Stimulated activated naive CD8-positive, alpha-beta T cell treated with anti-CD3 and anti-CD28 coated beads, Interleukin-15, amount 100 ng/mL, for 72 hours (primary cell): ENCODE measurements around the gene MESP1.

Experiments used
- ATAC-seq: fragments of 150-1000 bp; cut with Tn5 transposase; 2 replicates; pipeline ENCODE4 v1.10.0; 2021; ENCODE audit warnings: mild to moderate bottlenecking, moderate library complexity
- DNase-seq, 2 donors: peaks; one replicate each; pipeline ENCODE4 v3.0.0; 2021 to 2022
- H3K27ac Mint-ChIP-seq, 2 donors: one replicate each; pipeline ENCODE4 v1.8.0; 2022; ENCODE audit warnings: mild to moderate bottlenecking in 2 of 2, mixed read lengths in 2 of 2, moderate library complexity in 2 of 2
- H3K27me3 Mint-ChIP-seq: one replicate; pipeline ENCODE4 v1.8.0; 2022; ENCODE audit warnings: mixed read lengths
- H3K4me1 Mint-ChIP-seq: one replicate; pipeline ENCODE4 v1.8.0; 2022; ENCODE audit warnings: mild to moderate bottlenecking, mixed read lengths
- H3K4me3 Mint-ChIP-seq, 2 donors: one replicate each; pipeline ENCODE4 v1.8.0; 2022; ENCODE audit warnings: mild to moderate bottlenecking in 2 of 2, mixed read lengths in 2 of 2, moderate library complexity in 1 of 2
- H3K9me3 Mint-ChIP-seq, 2 donors: one replicate each; pipeline ENCODE4 v1.8.0; 2022; ENCODE audit warnings: mixed read lengths in 2 of 2

The MESP1 gene

DNA sequence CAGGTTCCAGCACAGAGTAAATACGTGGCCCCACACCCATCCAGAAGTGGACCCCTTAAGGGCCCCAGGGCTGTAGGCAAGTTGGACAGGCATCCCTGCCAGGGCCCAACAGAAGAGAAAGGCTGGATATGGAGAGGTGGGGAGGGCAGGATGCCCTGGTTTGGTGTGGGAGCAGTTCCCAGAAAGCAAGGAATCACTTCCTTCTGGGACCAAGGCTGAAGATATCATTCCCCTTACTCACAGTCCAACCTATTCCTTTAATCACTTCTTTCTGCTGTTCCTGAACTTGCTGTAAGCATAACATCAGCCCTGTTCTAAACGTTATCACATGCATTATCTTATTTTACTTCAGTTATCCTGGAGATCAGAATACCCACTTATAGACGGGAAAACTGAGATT, 19.0 kb upstream of the MESP1 start:
- H3K27me3 Mint-ChIP-seq = peaks cover 10% of the 10 kb centered on the region
- H3K27ac Mint-ChIP-seq = no peak overlapping the region
- H3K4me3 Mint-ChIP-seq = no peak overlapping the region
- no peaks in the 10 kb centered on the region for H3K4me1 Mint-ChIP-seq
- ATAC-seq = no peak
- H3K9me3 Mint-ChIP-seq = no peaks in the 10 kb centered on the region
- no peak for DNase-seq

DNA sequence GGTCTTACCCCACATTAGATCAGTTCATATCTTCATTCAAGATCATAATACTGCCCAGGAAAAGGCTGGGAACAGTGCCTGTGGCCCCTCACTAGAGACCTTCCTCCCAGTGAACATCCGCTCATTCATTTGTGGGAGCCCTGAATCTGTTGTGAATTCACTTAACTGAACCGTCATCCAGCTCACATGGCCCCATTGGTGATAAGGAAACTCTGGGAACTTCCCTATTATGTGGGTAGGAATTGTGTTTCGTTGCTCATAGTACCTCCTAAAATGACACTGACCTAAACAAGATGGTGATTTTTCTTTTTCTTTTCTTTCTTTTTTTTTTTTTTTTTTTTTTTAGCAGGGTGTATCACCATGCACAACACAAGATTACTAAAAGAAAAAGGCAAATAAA, 18.3 kb upstream of the MESP1 start:
- ATAC-seq (no peak), DNase-seq (no peak)
- no peaks in the 10 kb centered on the region for H3K9me3 Mint-ChIP-seq
- H3K4me1 Mint-ChIP-seq = no peaks in the 10 kb centered on the region
- no peak overlapping the region for H3K27ac Mint-ChIP-seq
- H3K4me3 Mint-ChIP-seq = no peak overlapping the region
- peaks cover 6% of the 10 kb centered on the region for H3K27me3 Mint-ChIP-seq

DNA sequence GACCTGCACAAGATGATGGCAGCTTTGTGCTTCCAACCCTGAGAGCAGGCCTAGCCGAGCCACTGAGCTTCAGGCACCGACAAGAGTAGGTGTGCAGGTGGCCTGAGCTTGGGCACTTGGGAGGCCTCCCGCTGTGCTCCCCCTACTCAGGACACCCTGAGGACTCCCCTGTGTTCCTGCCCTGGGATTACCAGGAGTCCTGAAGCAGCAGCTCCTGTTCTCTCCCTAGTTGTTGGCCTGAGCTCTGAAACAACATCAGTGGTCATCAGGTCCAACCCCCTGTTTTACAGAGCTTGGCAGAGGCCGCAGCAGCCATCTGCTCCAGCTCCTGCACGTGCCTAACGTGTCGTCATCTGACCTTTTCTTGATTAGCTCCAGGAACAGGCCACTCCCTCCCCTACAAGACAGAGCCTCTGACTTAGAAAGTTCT, 17.0 kb upstream of the MESP1 start:
- H3K4me1 Mint-ChIP-seq = no peaks in the 10 kb centered on the region
- H3K9me3 Mint-ChIP-seq = no peaks in the 10 kb centered on the region
- ATAC-seq (no peak), DNase-seq (no peak)
- H3K27ac Mint-ChIP-seq = peak overlapping the region in 1 of 2 donors; percentile 37
- H3K4me3 Mint-ChIP-seq = no peak overlapping the region
- H3K27me3 Mint-ChIP-seq = no peaks in the 10 kb centered on the region

DNA sequence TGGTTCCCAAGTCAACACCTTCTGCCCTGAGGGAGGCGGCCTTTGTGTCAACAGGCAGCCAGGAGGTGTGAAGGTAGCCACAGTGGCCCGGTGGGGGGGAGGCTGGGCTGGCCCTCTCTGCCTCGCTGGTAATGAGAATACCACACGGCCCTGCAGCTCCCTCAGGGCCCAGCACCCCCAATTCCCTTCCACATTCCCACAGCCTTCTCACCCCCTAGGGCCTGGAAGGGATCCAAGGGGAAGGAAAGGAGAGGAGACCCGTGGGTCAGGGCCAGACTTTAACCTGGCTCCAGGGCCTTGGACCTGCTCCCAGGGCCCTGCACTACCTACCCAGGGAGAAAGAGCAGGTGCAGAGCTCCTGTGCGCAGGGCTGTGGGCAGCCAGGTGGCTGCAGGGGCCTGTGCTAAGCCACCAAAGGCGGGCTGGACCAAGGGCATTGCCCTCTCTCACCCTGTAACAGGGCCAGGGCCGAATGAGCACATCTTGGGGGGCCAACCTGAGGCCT, 16.4 kb upstream of the MESP1 start:
- H3K27ac Mint-ChIP-seq = no peak overlapping the region

DNA sequence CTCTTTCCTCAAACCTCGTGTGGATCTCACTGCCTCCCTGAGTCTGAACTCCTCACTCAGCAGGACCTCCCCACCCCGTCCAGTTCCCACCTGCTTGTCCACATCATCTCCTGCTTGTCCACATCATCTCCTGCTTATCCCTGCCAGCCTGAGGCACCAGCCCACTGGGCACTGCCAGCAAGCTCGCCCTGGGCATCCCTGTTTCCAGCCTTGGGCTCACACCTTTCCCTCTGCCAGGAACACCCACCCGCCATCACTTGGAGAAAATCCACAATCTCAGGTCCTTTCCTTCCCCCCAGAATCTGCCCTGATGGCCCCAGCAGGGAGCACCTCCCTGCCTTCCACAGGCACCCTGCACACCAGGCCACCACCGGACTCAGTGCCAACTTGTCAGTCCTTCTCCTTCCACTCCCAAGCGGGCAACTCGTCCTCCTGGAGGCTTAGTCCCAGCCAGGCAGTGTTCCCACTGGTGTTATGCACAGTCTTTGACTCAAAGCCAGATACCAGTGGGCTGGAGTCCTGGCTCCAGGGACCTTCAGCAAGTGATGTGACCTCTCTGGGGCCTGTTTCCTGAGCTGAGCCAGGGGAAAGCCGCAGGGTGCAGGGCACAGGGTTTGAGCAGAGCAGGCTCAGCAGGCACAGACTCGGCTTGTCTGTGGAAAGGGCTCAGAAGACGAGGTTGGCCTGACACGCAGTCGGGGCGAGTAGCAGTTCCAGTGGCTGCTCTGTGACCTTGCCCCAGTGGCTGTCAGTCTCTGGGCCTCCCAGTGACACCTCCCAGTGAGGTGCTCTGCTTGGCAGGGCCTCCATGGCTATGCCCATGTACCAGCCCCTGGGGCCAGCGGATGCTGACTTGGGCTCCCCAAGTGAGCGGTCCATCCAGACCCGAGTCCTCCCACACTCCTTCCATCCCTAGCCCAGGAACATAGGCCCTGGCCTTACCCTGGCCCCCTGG, 15.6 kb upstream of the MESP1 start:
- no peaks in the 10 kb centered on the region for H3K27me3 Mint-ChIP-seq
- no peaks in the 10 kb centered on the region for H3K9me3 Mint-ChIP-seq
- no peak for ATAC-seq
- DNase-seq = no peak
- H3K27ac Mint-ChIP-seq = peak overlapping the region in 1 of 2 donors; percentile 55
- H3K4me1 Mint-ChIP-seq = no peaks in the 10 kb centered on the region
- H3K4me3 Mint-ChIP-seq = no peak overlapping the region

More for the DNA sequence above, 16.4 kb upstream of the MESP1 start:
- no peaks in the 10 kb centered on the region for H3K9me3 Mint-ChIP-seq
- H3K4me1 Mint-ChIP-seq = no peaks in the 10 kb centered on the region
- no peaks in the 10 kb centered on the region for H3K27me3 Mint-ChIP-seq
- H3K4me3 Mint-ChIP-seq = no peak overlapping the region
- ATAC-seq (no peak), DNase-seq (no peak)

DNA sequence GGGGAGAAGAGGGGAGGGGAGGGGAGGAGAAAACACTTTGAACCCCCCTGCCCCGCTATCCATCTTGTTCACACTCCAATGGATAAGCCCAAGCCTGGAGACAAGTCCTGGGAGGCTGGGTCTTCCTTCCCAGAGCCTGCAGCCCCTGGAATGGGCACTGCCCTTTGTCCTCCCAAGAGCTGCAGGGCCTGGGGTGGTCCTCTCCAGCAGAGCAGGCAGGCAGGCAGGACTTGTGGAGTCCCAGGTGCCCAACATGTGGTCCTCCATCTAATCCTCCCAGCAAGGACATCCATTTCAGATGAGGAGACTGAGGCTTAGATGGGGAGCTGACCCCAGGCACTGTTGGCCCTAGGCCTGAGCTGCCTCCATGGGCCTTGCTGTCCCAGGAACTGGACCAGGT, 14.6 kb upstream of the MESP1 start:
- no peak for DNase-seq
- H3K9me3 Mint-ChIP-seq = no peaks in the 10 kb centered on the region
- no peak overlapping the region for H3K4me3 Mint-ChIP-seq
- H3K27ac Mint-ChIP-seq = peak overlapping the region in 1 of 2 donors; percentile 50
- H3K27me3 Mint-ChIP-seq = no peaks in the 10 kb centered on the region
- H3K4me1 Mint-ChIP-seq = no peaks in the 10 kb centered on the region
- ATAC-seq = no peak

DNA sequence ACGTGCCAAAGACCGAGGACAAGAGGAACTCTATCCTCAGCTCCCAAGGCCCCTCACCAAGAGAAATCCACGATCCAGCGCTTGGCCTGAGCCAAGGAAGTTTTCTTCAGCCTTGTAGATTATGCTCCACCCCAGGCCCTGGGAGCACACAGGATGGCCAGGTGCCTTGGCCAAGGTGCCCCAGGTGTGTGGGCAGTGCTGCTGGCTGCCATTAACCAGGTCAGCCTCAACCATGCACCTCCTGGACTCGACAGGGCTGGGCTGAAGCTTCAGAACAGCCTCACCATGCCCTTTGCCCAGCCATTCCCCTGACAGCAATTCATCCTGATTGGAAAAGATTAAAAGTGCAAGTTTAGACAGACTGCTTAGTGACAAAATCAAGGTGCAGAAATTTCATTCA, 10.9 kb upstream of the MESP1 start:
- DNase-seq (no peak), ATAC-seq (no peak)
- H3K4me1 Mint-ChIP-seq = no peaks in the 10 kb centered on the region
- no peak overlapping the region for H3K27ac Mint-ChIP-seq
- no peaks in the 10 kb centered on the region for H3K27me3 Mint-ChIP-seq
- H3K9me3 Mint-ChIP-seq = no peaks in the 10 kb centered on the region
- H3K4me3 Mint-ChIP-seq = no peak overlapping the region

DNA sequence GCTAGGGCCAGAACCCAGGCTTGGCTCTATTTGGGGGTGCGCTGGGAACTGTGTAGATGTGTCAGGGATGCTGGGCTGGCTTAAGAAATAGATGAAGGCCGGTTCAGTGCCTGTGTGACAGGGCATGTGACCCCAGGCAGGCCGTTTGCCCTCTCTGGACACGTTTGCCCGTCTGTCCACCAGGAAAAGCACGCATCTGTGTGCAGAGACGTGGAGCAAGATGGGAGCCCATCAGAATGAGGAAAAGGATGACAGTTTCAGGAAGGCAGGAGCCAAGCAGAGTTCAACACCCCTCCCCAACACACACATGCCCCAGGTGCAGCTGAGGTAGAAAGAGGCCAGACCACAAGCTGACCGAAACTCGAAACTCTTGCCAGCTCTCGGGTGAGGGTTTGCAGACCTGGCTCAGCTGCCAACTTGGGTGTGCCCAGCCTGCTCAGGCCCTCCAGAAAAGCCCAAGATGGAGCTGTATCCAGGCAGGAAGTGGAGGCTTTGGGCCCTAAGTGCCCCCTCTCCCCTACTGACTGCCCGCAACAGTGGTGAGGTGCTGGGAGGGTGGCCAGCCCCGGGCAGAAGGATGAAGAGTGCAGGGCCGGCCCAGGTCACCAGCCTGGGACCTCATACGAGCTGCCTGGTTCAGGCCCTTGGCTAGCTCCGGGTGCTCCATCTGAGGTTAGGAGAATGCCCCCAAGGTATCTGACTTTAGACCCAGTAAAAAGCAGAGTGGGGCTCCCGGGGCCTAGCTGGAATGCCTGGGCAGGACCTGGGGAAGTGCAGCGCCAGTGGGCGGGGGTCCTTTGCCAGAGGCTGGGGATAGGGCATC, 10.2 kb upstream of the MESP1 start:
- no peaks in the 10 kb centered on the region for H3K4me1 Mint-ChIP-seq
- DNase-seq (no peak), ATAC-seq (no peak)
- H3K27me3 Mint-ChIP-seq = peaks cover 2% of the 10 kb centered on the region
- no peak overlapping the region for H3K4me3 Mint-ChIP-seq
- H3K9me3 Mint-ChIP-seq = no peaks in the 10 kb centered on the region
- H3K27ac Mint-ChIP-seq = peak overlapping the region in 1 of 2 donors; percentile 21

DNA sequence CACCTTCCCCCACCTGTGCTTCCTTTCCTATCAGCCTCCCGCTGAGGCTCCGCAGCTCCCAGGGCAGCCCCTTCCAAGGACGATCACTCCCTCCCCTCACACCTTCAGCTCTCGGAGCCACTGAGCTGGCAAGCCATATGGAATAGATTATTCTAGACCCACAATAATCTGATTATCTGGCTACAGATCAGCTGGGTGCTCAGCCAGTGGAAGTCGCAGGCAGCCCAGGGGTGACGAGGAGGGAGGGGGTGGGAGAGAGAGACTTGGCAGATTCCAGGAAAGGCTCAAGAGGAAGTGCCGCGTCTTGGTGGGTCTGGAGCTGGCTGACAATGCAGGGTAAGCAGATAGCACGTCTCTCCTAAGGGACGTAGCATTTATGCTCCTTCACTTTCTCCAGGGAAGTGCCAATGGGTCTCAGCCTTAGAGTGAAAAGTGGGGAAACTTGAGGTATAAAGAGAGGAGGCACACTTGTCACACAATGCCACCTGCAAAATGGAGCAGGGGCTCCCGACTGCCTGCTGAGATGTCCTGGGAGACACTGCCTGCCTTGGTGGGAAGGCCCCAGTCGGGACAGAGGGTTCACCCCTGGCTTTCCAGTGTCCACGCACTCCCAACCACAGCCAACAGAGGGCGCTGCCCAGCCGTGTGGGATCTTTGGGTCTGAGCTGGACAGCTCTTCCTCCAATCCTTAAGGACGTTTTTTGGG, 9.4 kb upstream of the MESP1 start:
- H3K9me3 Mint-ChIP-seq = no peaks in the 10 kb centered on the region
- peak; percentile 85 for ATAC-seq
- peaks cover 9% of the 10 kb centered on the region for H3K27me3 Mint-ChIP-seq
- peak; percentile 72 to 73 for DNase-seq
- H3K27ac Mint-ChIP-seq = no peak overlapping the region
- no peaks in the 10 kb centered on the region for H3K4me1 Mint-ChIP-seq
- H3K4me3 Mint-ChIP-seq = no peak overlapping the region

DNA sequence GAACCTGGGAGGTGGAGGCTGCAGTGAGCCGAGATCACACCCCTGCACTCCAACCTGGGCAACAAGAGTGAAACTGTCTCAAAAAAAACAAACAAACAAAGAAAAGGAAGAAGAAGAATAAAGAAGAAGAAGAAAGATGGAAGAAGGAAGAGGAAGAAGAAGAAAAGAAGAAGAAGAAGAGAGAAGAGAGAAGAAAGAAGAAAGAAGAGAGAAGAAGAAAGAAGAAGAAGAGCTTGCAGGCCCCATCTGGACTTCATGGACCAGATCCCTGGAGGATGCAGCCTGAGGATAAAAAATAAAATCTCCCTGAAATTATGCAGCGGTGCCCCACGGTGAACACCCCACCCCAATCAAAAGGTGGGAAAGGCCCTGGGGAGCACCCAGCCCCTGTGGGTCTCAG, 8.8 kb upstream of the MESP1 start:
- Mint-ChIP-seq H3K4me3 (no peak overlapping the region), H3K27me3 (peaks cover 12% of the 10 kb centered on the region), H3K27ac (no peak overlapping the region), H3K4me1 (no peaks in the 10 kb centered on the region), H3K9me3 (no peaks in the 10 kb centered on the region)
- DNase-seq = no peak
- ATAC-seq = no peak

DNA sequence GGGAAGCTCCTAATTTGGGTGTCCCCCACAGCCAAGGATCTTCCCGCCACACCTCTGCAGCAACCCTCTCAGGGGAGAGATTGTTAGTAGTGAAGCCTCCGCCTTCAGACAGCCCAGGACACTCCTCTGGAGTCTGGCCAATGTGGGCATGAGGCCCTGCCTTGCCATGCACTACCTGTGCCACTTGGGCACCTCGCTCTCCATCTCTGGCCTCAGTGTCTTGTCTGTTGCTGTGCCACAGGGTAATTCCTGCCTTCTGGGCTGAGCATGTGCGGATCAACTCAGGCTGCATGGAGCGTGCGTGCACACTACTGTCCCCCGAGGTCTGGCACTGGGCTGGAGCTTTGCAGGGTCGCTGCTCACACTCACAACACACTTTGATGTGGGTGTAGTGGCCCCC, 7.9 kb upstream of the MESP1 start:
- no peaks in the 10 kb centered on the region for H3K9me3 Mint-ChIP-seq
- DNase-seq (no peak), ATAC-seq (no peak)
- peaks cover 12% of the 10 kb centered on the region for H3K27me3 Mint-ChIP-seq
- H3K27ac Mint-ChIP-seq = no peak overlapping the region
- no peak overlapping the region for H3K4me3 Mint-ChIP-seq
- no peaks in the 10 kb centered on the region for H3K4me1 Mint-ChIP-seq

DNA sequence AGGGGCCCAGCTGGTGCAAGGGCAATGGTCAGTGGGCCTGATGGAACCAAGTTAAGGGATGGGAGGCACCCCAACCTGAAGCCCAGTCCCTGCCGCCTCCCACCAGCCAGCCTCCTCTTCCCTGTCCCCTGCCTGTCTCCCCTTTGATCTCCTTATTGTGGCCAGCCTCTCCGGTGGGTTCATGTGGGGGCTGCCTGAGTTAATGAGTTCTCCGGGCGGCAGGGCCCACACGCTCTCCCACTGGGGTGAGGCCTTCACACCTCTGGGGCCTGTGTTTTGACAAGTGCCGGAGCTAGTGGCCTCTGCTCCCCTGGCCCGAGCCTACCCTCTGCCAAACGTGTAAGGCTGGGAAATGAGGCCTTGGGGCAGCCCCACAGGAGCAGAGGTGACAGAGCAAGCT, 7.2 kb upstream of the MESP1 start:
- Mint-ChIP-seq H3K27ac (no peak overlapping the region), H3K9me3 (no peaks in the 10 kb centered on the region), H3K4me1 (no peaks in the 10 kb centered on the region), H3K27me3 (peaks cover 12% of the 10 kb centered on the region), H3K4me3 (no peak overlapping the region)
- no peak for DNase-seq
- ATAC-seq = peak; percentile 34

DNA sequence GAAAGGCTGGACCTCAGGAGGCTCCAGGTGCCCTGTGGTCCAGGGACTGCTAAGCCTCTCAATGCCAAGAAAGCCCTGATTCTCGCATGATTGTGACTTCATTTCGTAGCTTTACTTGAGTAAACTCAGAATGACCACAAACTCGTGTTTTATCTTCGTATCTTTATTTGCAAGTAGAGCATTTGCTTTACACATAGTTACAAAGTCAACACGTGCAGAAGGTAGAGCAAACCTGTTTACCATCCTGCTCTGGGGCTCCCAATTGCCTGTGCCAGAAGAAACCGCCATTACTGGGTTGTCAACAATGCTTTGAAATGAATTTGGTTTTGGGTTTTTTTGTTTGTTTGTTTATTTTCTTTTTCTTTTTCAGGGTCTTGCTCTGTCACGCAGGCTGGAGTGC, 5.8 kb upstream of the MESP1 start:
- ATAC-seq (no peak), DNase-seq (no peak)
- Mint-ChIP-seq H3K4me3 (no peak overlapping the region), H3K4me1 (no peaks in the 10 kb centered on the region), H3K27ac (no peak overlapping the region), H3K27me3 (peaks cover 21% of the 10 kb centered on the region), H3K9me3 (no peaks in the 10 kb centered on the region)

DNA sequence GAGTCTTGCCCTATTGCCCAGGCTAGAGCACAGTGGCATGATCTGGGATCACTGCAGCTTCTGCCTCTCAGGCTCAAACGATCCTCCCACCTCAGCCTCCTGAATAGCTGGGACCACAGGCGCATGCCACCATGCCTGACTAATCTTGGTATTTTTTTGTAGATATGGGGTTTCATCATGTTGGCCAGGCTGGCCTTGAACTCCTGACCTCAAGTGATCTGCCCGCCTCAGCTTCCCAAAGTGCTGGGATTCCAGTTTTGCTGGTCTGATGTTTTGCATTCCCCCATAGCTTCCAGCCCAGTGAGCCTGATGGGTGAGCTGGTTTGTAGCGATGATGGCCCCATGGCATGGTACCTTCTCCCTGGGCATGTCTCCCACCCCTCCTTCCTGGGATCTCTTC, 4.7 kb upstream of the MESP1 start:
- Mint-ChIP-seq H3K4me3 (no peak overlapping the region), H3K27me3 (peaks cover 22% of the 10 kb centered on the region), H3K4me1 (no peaks in the 10 kb centered on the region), H3K27ac (no peak overlapping the region), H3K9me3 (no peaks in the 10 kb centered on the region)
- DNase-seq (no peak), ATAC-seq (no peak)

DNA sequence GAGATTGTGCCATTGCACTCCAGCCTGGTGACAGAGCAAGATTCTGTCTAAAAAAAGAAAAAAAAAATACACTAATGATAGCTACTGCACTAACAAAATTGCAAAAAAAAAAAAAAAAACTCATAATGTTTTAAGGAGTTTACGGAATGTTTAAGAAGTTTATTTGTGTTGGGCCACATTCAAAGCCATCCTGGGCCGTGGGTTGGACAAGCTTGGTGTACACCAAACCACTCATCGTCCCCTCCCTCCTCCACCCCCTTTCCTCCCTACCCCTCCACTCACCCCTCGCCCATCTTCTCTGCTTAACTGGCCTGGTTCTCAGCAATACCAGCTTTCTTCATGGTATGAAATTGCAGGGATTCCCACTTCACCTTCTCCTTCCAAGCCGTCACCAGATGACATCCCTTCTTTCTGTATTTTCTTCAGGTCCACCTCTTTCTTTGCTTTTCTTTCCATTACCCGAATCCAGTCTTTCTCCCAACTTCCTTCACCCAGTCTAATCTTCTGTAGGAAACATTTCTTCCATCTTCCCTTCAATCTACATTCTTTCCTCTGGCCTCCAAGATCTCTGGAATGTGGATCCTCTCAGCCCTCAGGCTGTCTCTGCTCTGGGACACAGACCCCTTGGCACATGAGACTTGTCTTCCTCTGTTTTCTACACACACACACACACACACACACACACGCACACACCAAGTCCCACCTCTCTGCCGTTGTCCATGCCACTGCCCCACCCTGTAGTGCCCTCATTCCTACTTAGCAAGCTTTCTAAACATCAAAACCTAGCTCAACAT, 3.5 kb upstream of the MESP1 start:
- no peaks in the 10 kb centered on the region for H3K9me3 Mint-ChIP-seq
- peaks cover 22% of the 10 kb centered on the region for H3K27me3 Mint-ChIP-seq
- H3K4me3 Mint-ChIP-seq = no peak overlapping the region
- no peak for DNase-seq
- H3K4me1 Mint-ChIP-seq = peaks cover 6% of the 10 kb centered on the region
- no peak overlapping the region for H3K27ac Mint-ChIP-seq
- no peak for ATAC-seq
